K562 (cell line): ENCODE results near the gene CSE1L. TPM values are rescaled to one million over a fixed set of nuclear protein-coding genes. Genes with fewer than 3 reads are reported as not detected.

Experiments used
- DDX20 ChIP-seq: fragments of 450-650 bp; IDR thresholded peaks from 2 replicates; pipeline ENCODE4 v1.6.1; 2016; ENCODE audit warnings: missing genetic modification characterization, low read depth, mild to moderate bottlenecking, missing compliant biosample characterization, moderate library complexity
- ESRRA ChIP-seq: fragments of 450-650 bp; IDR thresholded peaks from 2 replicates; pipeline ENCODE4 v1.6.1; 2014; ENCODE audit warnings: low read depth, mild to moderate bottlenecking, moderate library complexity, borderline replicate concordance
- EZH2 ChIP-seq: IDR thresholded peaks from 2 replicates; pipeline ENCODE4 v1.6.1; 2012; ENCODE audit warnings: low read depth, mild to moderate bottlenecking, inconsistent platforms, low read length, borderline replicate concordance
- HDAC6 ChIP-seq: IDR thresholded peaks from 2 replicates; pipeline ENCODE4 v1.6.1; 2012; ENCODE audit warnings: low read depth, mild to moderate bottlenecking, control low read depth, inconsistent platforms, low read length, moderate library complexity
- MTA1 ChIP-seq: fragments of 450-650 bp; IDR thresholded peaks from 2 replicates; pipeline ENCODE4 v1.6.1; 2017; ENCODE audit warnings: borderline replicate concordance
- NEUROD1 ChIP-seq: fragments of 150-350 bp; IDR thresholded peaks from 2 replicates; pipeline ENCODE4 v1.6.1; 2014; ENCODE audit warnings: borderline replicate concordance, low read length, low read depth; ENCODE audit not compliant: partially characterized antibody
- PHF8 ChIP-seq: fragments of 200-600 bp; sonication (generic); IDR thresholded peaks from 2 replicates; pipeline ENCODE4 v1.6.1; 2012; ENCODE audit warnings: mixed run types, mild to moderate bottlenecking, inconsistent platforms, low read length, moderate library complexity, borderline replicate concordance
- POLR2H ChIP-seq: IDR thresholded peaks from 2 replicates; pipeline ENCODE4 v1.6.1; 2016; ENCODE audit warnings: missing genetic modification characterization, low read depth, mild to moderate bottlenecking, control low read depth, missing compliant biosample characterization, moderate library complexity
- RBM25 ChIP-seq: fragments of 200-400 bp; formaldehyde crosslinking; IDR thresholded peaks from 2 replicates; pipeline ENCODE4 v1.6.1; 2018; ENCODE audit warnings: low read length, low read depth, moderate library complexity; ENCODE audit not compliant: severe bottlenecking
- SIN3B ChIP-seq: fragments of 450-650 bp; IDR thresholded peaks from 2 replicates; pipeline ENCODE4 v1.6.1; 2017; ENCODE audit warnings: low read depth, mild to moderate bottlenecking, moderate library complexity
- SP1 ChIP-seq: sonication (generic); formaldehyde crosslinking; IDR thresholded peaks from 2 replicates; pipeline ENCODE4 v1.8.1; 2022; ENCODE audit warnings: mild to moderate bottlenecking, missing genetic modification reagents
- USF2 ChIP-seq: sonication (generic); formaldehyde crosslinking; IDR thresholded peaks from 2 replicates; pipeline ENCODE4 v1.5.0; 2020; ENCODE audit warnings: missing genetic modification reagents
- ZBTB33 ChIP-seq: sonication (generic); formaldehyde crosslinking; IDR thresholded peaks from 2 replicates; pipeline ENCODE4 v1.8.1; 2023; ENCODE audit warnings: mild to moderate bottlenecking, missing genetic modification reagents
- ZC3H8 ChIP-seq: fragments of 450-650 bp; IDR thresholded peaks from 2 replicates; pipeline ENCODE4 v1.6.1; 2017
- ZHX1 ChIP-seq: fragments of 150-350 bp; conservative IDR thresholded peaks from 2 replicates; pipeline ENCODE4 v1.6.1; 2014; ENCODE audit warnings: low read length
- ZNF197 ChIP-seq: fragments of 200-800 bp; sonication (Bioruptor generic); IDR thresholded peaks from 2 replicates; pipeline ENCODE4 v1.6.1; 2016; ENCODE audit warnings: low read depth, missing genetic modification characterization, missing compliant biosample characterization
- ZNF217 ChIP-seq: sonication (generic); formaldehyde crosslinking; IDR thresholded peaks from 2 replicates; pipeline ENCODE4 v1.8.0; 2022; ENCODE audit warnings: mild to moderate bottlenecking, missing genetic modification reagents
- ZNF253 ChIP-seq: fragments of 250-450 bp; sonication (Bioruptor Pico); conservative IDR thresholded peaks from 2 replicates; pipeline ENCODE4 v1.6.1; 2021; ENCODE audit warnings: mild to moderate bottlenecking
- ZNF639 ChIP-seq, 2 experiments: fragments of 200-800 bp in 1 of 2; sonication (Bioruptor generic) in 1 of 2; sonication (generic) in 1 of 2; formaldehyde crosslinking in 1 of 2; IDR thresholded peaks in 1 of 2; conservative IDR thresholded peaks in 1 of 2; 2 replicates each; pipeline versions ENCODE4 v1.5.0 to v1.6.1; 2016 to 2020; ENCODE audit warnings: missing compliant biosample characterization in 1 of 2, missing genetic modification characterization in 1 of 2, missing genetic modification reagents in 1 of 2
- ZNF644 ChIP-seq: fragments of 200-800 bp; sonication (Bioruptor generic); IDR thresholded peaks from 2 replicates; pipeline ENCODE4 v1.6.1; 2016; ENCODE audit warnings: low read depth, missing genetic modification characterization, missing compliant biosample characterization
- ZNF695 ChIP-seq: fragments of 450-650 bp; formaldehyde crosslinking; IDR thresholded peaks from 2 replicates; pipeline ENCODE4 v1.4.0; 2020; ENCODE audit warnings: mild to moderate bottlenecking, moderate library complexity
- ZNF707 ChIP-seq: fragments of 250-450 bp; sonication (Bioruptor Pico); conservative IDR thresholded peaks from 2 replicates; pipeline ENCODE4 v1.8.0; 2022; ENCODE audit warnings: inconsistent platforms, mild to moderate bottlenecking, moderate library complexity
- polyA plus RNA-seq, 8 experiments: library from polyadenylated mRNA; depleted of rRNA in 4 of 8; stranded (reverse) in 5 of 8; unstranded in 3 of 8; fragments of >200 nt; fragmentation: Nextera tagmentation in 2 of 8; fragmentation: Illumina TruSeq in 1 of 8; extraction: Ambion mirVana in 2 of 8; extraction: Trizol in 1 of 8; gene quantifications; 2 replicates each; pipeline versions ENCODE4 v1.2.1 to v1.2.3, GENCODE V29; 2011 to 2014; ENCODE audit warnings: inconsistent platforms in 1 of 8, missing spikeins in 1 of 8
- total RNA-seq, 7 experiments: library from RNA; depleted of rRNA in 6 of 7; stranded (reverse); fragments of >200 nt in 6 of 7; fragmentation: Illumina TruSeq in 2 of 7; extraction: Trizol in 2 of 7; gene quantifications; 2 replicates each; pipeline versions ENCODE4 v1.2.1 to v1.2.3, GENCODE V29; 2011 to 2021; ENCODE audit warnings: low replicate concordance in 1 of 7

The CSE1L gene
- total and polyA plus RNA-seq, 9 of the 15 experiments (the other 6 are each of a cell fraction or from before 2014, with no cell fraction given), result 138 to 280 (median 209) TPM

- TF ChIP-seq ZBTB33 (CRISPR knock-in tag) (no peak), ZNF695 (CRISPR knock-in tag) (no peak), ZC3H8 (no peak), ZNF217 (CRISPR knock-in tag) (no peak), PHF8 (no peak), ZNF707 (CRISPR knock-in tag) (no peak), NEUROD1 (no peak), USF2 (CRISPR knock-in tag) (0 out of 2 replicates have a peak, but pooled peaks have one; percentile 12), HDAC6 (no peak), SP1 (CRISPR knock-in tag) (peak; percentile 61; the same call in 1 of the 2 replicates), ZNF197 (no peak), RBM25 (no peak), DDX20 (tag) (0 out of 2 replicates have a peak, but pooled peaks have one; percentile 52), ZNF253 (CRISPR knock-in tag) (no peak), SIN3B (no peak), ZNF639 (CRISPR knock-in tag; conservative IDR thresholded peaks at IDR 0.05 in 1 of 2, IDR thresholded peaks at IDR 0.05 in 1 of 2) (0 out of 4 replicates have a peak, but pooled peaks of 1 of the 2 experiments have one; percentile 34), ZNF644 (tag) (no peak), EZH2 (no peak), MTA1 (peak; percentile 80; the same call in 1 of the 2 replicates), ESRRA (peak; percentile 99; the same call in 1 of the 2 replicates), ZHX1 (no peak), POLR2H (tag) (no peak)
Observed at GRCh38 chr20:49037962-49038387, 8.1 kb upstream of the CSE1L start (continued).
